Measurements from ENCODE around the gene TCF25.
"Not testable (repeated sequence)": the region's sequence is repeated elsewhere in the genome, so short reads cannot be mapped to it uniquely, and the experiment has no call there.

Gene TCF25, protein sequence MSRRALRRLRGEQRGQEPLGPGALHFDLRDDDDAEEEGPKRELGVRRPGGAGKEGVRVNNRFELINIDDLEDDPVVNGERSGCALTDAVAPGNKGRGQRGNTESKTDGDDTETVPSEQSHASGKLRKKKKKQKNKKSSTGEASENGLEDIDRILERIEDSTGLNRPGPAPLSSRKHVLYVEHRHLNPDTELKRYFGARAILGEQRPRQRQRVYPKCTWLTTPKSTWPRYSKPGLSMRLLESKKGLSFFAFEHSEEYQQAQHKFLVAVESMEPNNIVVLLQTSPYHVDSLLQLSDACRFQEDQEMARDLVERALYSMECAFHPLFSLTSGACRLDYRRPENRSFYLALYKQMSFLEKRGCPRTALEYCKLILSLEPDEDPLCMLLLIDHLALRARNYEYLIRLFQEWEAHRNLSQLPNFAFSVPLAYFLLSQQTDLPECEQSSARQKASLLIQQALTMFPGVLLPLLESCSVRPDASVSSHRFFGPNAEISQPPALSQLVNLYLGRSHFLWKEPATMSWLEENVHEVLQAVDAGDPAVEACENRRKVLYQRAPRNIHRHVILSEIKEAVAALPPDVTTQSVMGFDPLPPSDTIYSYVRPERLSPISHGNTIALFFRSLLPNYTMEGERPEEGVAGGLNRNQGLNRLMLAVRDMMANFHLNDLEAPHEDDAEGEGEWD

DNA sequence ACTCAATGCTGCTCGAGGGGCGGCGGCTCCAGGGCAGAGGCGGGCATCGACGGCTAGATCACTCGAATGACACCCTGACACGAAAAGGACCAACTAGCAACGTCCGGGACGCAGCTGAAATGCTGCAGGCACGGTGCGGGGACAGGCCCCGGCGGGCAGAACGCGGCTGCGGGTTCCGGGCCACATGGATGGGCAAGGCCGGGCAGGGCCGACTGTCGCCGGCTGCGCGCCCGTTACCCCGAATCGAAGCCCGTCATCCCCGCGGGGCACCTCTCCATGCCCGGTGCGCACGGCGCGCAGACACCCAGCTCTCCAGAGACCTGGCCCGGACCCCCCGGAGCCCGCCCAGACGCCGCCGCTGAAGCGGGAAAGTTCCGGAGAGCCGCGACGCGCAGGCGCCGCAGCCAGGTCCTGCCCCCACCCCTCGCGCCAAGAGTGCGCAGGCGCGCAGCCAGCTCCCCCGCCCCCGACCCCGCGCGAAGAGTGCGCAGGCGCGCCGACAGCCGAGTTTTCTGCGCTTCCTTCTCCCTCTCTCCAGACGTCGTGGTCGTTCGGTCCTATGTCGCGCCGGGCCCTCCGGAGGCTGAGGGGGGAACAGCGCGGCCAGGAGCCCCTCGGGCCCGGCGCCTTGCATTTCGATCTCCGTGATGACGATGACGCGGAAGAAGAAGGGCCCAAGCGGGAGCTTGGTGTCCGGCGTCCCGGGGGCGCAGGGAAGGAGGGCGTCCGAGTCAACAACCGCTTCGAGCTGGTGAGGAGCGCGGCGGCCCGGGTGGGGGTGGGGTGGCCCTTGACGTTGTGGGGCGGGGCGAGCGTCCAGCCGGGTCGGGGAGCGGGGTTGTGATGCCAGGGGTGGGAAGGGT, at the start of gene TCF25:
TCF25 (plus strand) TSS at position 484 of the 863 bp plus-strand sequence; CDS start at position 560, 76 bp downstream.
- peak; percentile 34 for DNase-seq

DNA sequence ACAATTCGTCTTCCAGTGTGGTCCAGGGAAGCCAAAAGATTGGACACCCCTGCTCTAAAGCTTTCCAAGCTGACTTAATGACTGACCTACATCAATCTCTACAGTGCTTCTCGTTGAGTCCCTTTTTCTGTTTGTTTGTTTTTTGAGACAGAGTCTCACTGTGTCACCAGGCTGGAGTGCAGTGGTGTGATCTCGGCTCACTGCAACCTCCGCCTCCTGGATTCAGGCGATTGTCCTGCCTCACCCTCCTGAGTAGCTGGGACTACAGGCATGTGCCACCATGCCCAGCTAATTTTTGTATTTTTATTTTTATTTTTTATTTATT, 49.6 kb upstream of the TCF25 start:
- DNase-seq, result not testable (repeated sequence)

DNA sequence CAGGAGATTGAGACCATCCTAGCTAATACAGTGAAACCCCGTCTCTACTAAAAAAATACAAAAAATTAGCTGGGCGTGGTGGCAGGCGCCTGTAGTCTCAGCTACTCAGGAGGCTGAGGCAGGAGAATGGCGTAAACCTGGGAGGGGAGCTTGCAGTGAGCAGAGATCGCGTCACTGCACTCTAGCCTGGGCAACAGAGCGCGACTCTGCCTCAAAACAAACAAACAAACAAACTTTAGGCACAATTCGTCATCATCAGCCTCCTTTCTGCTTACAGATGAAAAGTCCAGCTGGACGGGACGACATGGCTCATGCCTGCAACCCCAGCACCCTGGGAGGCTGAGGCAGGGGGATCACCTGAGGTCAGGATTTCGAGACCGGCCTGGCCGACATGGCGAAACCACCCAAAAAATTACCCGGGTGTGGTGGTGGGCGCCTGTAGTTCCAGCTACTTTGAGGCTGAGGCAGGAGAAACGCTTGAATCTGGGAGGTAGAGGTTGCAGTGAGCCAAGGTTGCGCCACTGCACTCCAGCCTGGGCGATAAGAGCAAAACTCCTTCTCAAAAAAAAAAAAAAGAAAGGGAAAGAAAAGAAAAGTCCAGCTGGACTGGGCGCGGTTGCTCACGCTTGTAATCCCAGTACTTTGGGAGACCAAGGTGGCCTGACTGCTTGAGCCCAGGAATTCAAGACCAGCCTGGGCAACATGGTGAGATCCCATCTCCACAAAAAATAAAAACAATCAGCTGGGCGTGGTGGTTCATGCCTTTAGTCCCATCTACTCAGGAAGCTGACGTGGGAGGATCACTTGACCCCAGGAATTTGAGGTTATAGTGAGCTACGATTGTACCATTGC, 46.6 kb upstream of the TCF25 start:
- DNase-seq, result no peak

DNA sequence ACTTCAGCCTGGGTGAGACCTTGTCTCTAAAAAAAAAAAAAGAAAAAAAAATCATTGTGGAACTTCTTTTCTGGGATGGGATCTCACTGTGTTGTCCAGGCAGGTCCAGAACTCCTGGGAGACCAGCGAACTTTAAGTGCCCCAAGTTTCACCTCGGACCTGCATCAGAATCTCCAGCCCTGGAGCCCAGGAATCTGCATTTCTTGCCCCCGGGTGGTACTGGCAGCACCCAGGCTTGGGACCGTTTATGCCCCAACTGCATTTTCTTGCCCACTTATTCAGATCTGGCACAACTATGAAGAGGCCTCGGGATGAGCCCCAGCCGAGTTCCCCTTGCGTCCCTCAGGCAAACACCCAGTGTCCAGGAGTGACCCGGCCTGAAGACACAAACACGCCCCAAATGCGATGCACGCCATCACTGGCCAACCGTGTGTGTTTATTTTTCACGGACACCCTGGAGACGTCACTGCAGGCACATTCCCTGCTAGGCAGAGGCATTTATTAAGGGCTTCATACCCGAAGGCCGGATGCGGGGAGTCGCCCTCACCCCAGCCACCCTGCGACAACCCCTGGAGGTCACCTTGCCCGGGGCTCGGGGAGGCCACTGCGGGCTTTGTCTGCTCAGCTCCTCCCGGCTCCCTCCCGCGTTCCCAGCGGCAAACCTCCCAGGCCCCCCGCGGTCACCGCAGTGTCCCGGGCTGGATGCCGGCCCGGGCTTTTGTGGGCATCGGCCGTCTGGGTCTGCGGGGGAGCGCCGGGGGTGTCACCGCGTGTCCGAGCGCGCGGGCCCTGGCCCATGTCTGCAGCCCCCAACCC, 45.8 kb upstream of the TCF25 start:
- DNase-seq, result no peak

DNA sequence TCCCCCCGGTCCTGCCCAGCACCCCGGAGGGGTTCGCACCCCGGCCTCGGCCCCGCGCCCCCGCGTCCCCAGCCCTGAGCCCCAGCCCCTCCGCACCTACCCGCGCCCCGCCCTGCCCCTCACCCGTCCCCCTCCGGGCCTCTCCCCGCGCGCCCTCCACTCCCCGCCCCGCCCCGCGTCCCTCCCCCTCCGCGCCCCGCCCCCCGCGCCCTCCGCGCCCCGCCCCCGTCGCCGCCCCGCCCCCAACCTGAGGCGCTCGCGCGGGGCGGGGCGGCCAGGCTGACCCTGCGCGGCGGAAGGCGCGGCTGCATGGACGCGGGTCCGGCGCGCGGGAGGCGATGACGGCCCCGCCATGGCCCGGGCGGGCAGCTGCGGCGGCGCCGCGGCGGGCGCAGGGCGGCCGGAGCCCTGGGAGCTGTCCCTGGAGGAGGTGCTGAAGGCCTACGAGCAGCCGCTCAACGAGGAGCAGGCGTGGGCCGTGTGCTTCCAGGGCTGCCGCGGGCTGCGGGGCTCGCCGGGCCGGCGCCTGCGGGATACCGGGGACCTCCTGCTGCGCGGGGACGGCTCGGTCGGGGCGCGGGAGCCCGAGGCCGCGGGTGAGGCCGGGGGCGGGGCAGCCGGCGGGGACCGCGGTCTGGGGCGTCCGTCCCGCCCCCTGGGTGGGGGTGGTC, 45.1 kb upstream of the TCF25 start, which contains the start of gene SPIRE2:
SPIRE2 (plus strand) TSS at position 277 of the 671 bp plus-strand sequence; CDS start at position 353, 76 bp downstream.
- no peak for DNase-seq

DNA sequence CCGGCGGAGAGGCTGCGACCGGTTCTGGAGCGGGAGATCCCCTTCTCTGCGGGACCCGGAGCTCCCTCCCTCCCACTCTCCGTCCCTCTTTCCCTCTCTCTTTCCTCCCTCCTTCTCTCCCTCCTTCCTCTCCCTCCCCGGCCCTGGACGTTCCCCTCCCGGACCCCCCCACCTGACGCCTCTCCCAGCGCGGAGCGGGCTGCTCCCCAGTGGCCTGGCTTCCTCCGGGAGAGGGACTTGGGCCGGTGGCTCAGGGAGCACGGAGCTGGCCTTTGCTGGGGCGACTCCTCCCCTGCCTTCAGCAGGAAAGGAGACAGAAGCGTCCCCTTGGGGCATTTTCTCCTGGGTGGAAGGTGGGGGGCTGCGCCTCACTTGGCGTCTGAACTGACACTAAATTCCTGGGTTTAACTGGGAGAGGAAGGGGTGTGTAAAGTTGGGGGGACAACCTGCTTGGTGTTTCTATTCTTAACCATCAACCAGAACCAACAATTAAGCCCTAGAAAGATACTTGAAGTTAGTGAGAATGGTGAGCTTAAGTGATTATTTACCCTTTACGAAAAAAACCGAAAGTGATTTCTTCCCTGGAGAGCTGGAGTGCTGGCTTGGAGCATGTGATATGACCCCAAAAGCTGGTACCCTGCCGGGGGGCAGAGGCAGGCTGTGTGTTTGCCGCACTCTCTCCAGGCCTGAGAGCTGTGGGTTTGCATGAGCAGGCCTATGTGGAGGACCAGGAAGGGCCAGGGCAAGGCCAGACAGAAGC, 44.3 kb upstream of the TCF25 start:
- DNase-seq, result peak; percentile 54

DNA sequence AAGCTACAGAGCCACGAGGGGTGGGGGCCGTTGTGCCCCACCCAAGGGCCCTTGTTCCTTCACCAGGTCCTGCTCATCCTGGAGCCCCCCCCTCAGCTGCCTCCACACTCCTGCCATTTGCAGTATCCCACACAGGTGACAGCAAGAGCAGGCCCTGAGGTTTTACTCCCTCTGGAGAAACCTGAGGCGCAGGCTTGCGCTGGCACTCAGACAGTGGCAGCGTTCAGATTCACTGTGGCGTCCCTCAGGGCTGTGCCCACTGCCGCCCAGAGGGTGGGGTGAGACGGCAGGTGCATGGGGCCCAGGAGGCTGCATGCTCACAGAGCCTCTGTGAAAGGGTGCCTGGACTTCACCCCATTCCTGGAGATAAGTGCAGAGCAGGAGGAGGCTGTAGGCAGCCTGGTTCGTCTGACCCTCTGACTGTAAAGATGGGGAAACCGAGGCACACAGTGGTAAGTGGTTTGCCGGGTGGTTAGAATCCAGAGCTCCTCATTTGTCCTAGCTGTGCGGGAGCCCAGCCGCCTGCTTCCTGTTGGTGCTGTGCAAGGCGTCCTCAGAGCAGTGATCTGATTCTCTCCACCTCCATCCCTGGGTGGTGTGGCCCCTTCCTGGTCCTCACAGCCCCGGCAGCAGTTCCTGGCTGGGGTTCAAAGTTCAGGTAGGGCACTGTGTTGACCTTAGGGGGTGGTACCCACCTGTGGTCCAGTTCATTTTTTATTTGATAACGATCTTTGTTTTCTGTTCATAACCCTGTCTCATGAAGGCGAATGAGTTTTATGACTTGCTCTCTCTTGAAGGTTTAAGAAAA, 43.6 kb upstream of the TCF25 start:
- peak; percentile 21 for DNase-seq

DNA sequence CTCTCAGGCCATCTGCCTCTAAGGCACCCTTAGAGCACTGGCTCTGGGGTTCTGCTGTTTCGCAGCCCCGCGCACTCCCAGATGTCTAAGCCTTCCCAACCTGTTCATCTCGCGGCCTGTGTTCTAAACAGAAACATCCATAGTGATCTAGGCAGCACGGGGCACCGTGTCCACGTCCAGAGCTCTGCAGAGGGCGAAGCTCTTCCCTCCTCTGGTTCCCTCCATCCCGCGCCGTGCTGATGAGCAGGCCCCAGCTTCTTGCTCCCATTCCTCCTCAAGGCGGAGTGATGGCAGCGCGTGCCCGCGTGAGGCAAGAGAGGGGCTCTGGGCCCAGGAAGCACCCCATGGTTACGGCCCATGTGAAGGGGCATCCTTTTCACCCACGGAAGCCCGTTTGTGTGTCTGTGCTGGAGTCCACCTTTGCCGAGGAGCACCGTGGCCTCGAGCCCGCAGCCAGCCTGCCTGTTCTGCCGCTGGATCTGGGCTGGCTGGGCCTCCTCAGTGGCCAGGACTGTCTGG, 41.5 kb upstream of the TCF25 start:
- DNase-seq, result no peak

DNA sequence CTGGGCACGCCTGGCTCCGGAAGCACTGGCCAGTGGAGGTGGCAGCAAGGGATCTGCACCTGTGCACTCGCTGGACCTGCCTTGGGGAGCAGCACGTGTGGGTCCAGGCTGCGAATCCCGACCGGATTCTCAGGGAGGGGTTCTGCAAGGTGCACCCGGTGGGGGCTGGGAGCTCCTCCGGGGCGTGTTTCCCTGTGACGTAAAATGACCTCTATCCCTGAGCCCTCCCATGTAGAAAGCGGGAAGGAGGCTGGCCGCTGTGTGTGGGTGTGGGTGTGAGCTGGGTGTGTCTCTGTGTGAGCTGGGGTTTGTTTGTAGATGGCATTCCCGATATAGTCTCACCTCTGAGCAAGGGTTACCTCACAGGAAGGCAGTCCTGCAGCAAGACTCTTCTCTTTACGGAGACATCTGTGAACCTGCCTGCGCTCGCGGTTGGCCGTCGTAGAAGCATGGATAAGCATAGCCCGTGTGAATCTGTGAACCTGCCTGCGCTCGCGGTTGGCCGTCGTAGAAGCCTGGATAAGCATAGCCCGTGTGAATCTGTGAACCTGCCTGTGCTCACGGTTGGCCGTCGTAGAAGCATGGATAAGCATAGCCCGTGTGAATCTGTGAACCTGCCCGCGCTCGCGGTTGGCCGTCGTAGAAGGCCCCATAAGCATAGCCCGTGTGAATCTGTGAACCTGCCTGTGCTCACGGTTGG, 39.6 kb upstream of the TCF25 start:
- DNase-seq, result not testable (repeated sequence)

DNA sequence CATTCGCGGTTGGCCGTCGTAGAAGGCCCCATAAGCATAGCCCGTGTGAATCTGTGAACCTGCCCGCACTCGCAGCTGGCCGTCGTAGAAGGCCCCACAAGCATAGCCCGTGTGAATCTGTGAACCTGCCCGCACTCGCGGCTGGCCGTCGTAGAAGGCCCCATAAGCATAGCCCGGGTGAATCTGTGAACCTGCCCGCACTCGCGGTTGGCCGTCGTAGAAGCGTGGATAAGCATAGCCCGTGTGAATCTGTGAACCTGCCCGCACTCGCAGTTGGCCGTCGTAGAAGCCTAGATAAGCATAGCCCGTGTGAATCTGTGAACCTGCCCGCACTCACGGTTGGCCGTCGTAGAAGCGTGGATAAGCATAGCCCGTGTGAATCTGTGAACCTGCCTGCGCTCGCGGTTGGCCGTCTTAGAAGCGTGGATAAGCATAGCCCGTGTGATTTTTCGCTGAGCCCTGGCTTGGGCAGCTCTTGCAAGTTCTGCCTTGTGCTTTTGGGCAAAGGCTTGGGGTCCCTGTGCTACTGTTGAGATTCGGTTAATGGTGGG, 38.5 kb upstream of the TCF25 start:
- DNase-seq, result not testable (repeated sequence)

DNA sequence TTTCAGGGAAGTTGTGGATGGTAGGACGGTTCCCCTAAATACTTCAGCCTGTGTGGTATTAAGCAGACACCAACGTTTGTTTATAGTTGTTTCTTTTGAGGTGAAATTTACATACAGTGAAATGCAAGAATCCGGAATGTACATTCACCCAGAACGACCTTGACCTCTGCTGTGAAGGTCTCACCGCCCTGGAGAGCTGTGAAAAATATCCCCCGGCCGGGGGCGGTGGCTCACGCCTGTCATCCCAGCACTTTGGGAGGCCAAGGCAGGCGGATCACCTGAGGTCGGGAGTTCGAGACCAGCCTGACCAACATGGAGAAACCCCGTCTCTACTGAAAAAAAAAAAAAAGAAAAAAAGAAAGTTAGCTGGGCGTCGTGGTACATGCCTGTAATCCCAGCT, 36.9 kb upstream of the TCF25 start:
- DNase-seq, result not testable (repeated sequence)

DNA sequence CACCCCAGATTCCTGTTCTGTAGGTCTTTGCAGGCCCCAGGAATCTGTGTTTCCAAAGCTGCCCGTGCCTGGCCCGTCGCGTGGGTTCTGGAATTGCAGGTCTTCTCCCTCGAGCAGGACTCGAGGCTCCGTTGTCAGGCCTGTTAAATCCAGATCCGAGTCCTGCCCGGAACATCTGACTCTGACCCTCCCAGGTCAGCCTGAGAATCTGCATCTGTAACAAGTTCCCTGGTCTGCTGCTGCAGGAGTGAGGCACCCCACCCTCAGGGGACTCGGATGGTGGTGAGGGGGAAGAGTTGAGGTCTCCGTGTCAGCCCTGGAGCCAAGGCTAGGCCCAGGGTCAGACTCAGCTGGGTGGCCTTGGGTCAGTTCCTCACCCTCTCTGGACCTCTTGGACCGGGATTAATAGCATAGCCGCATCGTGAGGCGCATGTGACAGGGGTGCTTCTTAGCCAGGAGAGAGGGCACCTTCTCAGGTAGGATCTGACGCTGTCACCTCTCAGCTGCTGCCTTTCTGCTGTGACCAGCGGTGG, 36.3 kb upstream of the TCF25 start:
- no peak for DNase-seq

DNA sequence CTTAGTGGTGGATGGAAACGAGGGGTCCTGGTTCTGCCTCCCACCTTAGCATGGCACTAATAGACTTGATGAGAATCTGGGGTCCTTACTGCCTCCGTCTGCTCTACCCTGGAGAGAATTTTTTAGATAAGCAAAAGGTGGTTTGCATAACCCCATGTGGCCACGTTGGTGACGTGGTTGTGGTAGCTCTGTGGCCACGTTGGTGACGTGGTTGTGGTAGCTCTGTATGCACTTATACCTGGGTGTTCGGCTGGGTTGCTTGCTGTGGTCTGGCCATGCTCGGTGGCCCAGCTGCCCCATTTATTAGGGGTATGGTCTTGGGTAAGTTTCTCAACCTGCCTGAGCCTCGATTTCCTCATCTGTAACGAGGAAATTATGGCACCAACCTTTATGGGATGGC, 32.1 kb upstream of the TCF25 start:
- DNase-seq, result no peak

DNA sequence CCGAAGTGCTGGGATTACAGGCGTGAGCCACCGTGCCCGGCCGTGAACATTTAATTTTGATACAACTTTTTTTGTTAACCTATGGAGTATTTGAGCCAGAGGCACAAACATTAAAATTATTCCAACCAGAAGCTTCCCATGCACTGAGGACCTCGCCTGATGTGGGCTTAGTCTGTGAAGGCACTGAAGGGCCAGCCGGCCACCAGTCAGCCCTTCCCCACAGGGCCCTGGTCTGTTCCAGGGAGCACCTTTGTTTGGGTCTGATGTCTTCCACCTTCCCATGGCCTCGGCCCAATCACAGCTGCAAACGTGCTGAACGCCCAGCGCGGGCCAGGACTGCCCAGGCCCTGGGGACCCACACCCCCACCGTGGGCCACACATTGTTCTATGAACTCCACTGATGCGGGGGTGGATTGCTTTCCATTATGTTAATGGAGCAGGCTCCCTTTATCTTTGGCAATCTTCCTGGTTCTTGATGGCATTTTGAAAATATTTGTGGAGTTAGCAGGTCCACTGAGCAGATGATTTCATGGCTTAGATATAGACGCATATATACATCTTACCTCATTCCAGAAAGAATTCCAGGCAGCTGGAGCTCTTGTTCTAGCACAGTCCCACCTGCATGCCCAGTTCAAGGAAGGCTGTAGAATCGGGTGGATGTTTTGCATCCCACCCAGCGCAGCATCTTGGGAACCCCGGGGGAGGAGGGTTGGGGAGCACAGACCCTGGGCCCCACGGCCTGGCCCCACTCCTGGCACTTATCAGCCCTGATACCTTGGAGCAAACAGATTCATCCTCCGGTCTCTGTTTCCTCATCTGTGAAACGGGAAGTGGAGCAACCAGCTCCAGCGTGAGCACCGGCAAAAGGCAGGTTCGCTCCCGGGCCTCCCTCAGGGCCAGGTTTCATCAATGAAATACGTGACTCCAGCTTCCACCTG, 30.7 kb upstream of the TCF25 start:
- peak; percentile 57 for DNase-seq

DNA sequence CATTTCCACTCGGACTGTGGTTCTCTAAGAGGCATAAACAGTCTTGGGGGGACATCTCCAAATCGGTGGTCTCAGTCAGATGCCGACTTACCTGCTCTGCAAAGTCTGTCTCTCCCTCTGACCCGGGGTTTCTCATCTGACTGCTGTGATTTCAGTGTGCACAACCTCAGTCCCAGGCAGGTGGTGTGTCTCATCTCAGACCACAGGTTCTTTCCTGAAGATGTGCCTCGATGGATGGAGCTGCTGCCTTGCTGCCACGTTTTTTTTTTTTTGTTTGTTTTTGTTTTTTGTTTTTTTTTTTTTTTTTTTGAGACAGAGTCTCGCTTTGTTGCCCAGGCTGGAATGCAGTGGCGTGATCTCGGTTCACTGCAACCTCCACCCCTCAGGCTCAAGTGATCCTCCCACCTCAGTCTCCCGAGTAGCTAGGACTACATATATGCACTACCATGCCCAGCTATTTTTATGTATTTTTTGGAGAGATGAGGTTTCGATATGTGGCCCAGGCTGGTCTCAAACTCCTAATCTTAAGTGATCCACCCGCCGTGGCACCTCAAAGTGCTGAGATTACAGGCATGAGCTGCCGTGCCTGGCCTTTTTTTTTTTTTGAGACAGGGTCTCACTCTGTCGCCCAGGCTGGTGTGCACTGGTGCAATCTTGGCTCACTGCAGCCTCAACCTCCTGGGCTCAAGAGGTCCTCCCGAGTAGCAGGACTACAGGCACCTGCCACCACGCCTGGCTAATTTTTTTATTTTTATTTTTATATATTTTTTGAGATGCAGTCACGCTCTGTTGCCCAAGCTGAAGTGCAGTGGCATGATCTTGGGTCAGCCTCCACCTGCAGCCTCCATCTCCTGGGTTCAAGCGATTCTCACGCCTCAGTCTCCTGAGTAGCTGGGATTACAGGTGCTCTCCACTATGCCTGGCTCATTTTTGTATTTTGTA, 29.7 kb upstream of the TCF25 start:
- no peak for DNase-seq

Measured in DMS79 treated with DMSO at 0.1 percent for 48 hours (cell line).